Measurements from ENCODE around the gene CCDC171.

DNA sequence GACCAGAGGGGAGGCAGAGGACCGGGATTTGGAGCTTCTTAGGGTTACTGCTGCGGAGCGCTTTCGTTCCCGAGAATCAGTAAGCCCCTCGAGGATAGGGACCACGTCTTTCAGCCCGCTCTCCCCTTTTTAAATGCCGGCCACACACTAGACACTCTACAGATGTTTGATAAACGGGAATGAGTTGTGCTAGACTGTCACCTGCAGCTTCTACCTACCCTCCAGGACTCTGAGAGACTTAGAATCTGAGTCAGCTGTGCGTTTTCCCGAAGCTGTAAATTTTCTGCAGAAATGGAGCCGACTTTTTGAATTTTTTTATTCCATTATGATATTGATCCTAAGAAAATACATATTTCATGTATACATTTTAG lies 670 bp downstream of the CCDC171 start:
- TF ChIP-seq TEAD4 (IDR thresholded peaks at IDR 0.05) (no peak), NFIC (IDR thresholded peaks at IDR 0.05) (no peak), EGR1 (IDR thresholded peaks at IDR 0.05) (no peak), CREB1 (IDR thresholded peaks at IDR 0.05; ENCODE audit: low read depth) (no peak), YY1 (IDR thresholded peaks at IDR 0.05; ENCODE audit: low read depth) (no peak)
- TF ChIP-seq, protein P1, sequence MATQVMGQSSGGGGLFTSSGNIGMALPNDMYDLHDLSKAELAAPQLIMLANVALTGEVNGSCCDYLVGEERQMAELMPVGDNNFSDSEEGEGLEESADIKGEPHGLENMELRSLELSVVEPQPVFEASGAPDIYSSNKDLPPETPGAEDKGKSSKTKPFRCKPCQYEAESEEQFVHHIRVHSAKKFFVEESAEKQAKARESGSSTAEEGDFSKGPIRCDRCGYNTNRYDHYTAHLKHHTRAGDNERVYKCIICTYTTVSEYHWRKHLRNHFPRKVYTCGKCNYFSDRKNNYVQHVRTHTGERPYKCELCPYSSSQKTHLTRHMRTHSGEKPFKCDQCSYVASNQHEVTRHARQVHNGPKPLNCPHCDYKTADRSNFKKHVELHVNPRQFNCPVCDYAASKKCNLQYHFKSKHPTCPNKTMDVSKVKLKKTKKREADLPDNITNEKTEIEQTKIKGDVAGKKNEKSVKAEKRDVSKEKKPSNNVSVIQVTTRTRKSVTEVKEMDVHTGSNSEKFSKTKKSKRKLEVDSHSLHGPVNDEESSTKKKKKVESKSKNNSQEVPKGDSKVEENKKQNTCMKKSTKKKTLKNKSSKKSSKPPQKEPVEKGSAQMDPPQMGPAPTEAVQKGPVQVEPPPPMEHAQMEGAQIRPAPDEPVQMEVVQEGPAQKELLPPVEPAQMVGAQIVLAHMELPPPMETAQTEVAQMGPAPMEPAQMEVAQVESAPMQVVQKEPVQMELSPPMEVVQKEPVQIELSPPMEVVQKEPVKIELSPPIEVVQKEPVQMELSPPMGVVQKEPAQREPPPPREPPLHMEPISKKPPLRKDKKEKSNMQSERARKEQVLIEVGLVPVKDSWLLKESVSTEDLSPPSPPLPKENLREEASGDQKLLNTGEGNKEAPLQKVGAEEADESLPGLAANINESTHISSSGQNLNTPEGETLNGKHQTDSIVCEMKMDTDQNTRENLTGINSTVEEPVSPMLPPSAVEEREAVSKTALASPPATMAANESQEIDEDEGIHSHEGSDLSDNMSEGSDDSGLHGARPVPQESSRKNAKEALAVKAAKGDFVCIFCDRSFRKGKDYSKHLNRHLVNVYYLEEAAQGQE (IDR thresholded peaks at IDR 0.05; ENCODE audit: low read depth): no peak
- TF ChIP-seq, protein P2, sequence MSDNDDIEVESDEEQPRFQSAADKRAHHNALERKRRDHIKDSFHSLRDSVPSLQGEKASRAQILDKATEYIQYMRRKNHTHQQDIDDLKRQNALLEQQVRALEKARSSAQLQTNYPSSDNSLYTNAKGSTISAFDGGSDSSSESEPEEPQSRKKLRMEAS (IDR thresholded peaks at IDR 0.05): no peak
